Measurements from ENCODE around the gene FEN1. TPM values are rescaled to one million over a fixed set of nuclear protein-coding genes. Genes with fewer than 3 reads are reported as not detected.

The FEN1 gene
- total and polyA plus RNA-seq, 2 of the 13 experiments (the other 11 are each of a cell fraction or from before 2014, with no cell fraction given), result 12.4 to 102 TPM

DNA sequence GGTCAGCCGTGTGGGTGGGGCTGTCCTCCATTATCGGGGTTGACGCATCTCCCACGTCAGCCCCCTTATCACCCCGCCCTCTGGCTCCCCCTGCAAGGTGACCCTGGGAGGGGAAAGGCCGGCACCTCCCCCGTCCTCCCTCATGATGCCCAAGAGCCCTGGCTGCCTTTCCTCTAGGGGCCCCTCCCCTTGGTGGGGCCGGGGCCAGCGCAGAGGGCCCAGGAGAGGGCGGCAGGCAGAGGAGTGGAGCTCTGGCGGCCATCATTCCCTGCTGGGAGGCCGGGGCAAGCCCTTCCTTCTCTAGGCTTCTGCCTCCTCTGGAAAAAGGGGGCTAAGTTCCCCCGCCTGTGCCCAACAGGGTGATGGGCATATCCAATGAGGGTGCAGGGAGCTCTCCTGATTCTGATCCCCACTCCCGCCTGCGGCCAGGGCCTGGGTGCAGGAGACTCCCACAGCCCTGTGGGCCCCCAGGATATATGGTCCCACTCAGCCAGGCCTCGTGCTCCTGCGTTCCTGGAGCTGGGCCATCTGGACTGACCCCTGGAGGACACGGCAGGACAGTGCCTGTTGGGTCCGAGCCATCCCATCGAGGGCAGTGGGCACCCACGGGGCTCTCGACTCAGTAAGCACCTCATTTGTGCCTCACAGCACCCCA lies 28.0 kb upstream of the FEN1 start:
- no peak for ATAC-seq
- Histone ChIP-seq H3K4me3 (replicated peaks in 1 of 3; ENCODE audit: insufficient read depth in 1 of 3, low read depth in 2 of 3, low read length in 3 of 3) (no peak overlapping the region), H3K27ac (ENCODE audit: extremely low read length, insufficient read depth, low read length) (no peak overlapping the region), H3K4me2 (ENCODE audit: low read depth, low read length) (no peak overlapping the region), H3K36me3 (replicated peaks in 1 of 2; ENCODE audit: control insufficient read depth in 1 of 2, insufficient read depth in 2 of 2, low read length in 2 of 2) (no peaks in the 10 kb centered on the region; a peak in 1 of 5 replicates), H3K4me1 (ENCODE audit: insufficient read depth, low read length) (peaks cover 49% of the 10 kb centered on the region), H3K79me2 (ENCODE audit: insufficient read depth, low read length) (peaks cover 7% of the 10 kb centered on the region), H4K20me1 (ENCODE audit: insufficient read depth, low read length) (0 out of 2 replicates have a peak, but pooled peaks cover 2% of the 10 kb centered on the region), H3K9ac (ENCODE audit: insufficient read depth, low read depth, low read length) (no peak overlapping the region), H3K27me3 (ENCODE audit: control insufficient read depth in 1 of 2, insufficient read depth in 2 of 2, low read length in 2 of 2) (no peaks in the 10 kb centered on the region), H2AFZ (ENCODE audit: low read length) (no peak overlapping the region), H3K9me3 (ENCODE audit: low read length) (no peaks in the 10 kb centered on the region)
- POLR2A ChIA-PET, result interaction anchor here (5.5 kb wide), 1 partner anchor 8 kb away, joined by 92 read pairs; no protein-coding TSS in a partner anchor
- BruUV-seq (replicated peaks), result no TSS peak
- intact Hi-C loops (cut with micrococcal nuclease; ENCODE audit: unreplicated experiment) (no loop called here), in situ Hi-C loops (cut with HindIII; ENCODE audit: extremely low pct_ligation_motif_present, low pct_unique_long_range_greater_than_20kb) (no loop called here)
- WGBS (ENCODE audit: low lambda C conversion rate), result 87% methylated on average over 8 of the region's 22 CpGs
- no peak for FAIRE-seq
- DNase-seq (ENCODE audit: low spot score), result no peak
- TF ChIP-seq, protein P1, sequence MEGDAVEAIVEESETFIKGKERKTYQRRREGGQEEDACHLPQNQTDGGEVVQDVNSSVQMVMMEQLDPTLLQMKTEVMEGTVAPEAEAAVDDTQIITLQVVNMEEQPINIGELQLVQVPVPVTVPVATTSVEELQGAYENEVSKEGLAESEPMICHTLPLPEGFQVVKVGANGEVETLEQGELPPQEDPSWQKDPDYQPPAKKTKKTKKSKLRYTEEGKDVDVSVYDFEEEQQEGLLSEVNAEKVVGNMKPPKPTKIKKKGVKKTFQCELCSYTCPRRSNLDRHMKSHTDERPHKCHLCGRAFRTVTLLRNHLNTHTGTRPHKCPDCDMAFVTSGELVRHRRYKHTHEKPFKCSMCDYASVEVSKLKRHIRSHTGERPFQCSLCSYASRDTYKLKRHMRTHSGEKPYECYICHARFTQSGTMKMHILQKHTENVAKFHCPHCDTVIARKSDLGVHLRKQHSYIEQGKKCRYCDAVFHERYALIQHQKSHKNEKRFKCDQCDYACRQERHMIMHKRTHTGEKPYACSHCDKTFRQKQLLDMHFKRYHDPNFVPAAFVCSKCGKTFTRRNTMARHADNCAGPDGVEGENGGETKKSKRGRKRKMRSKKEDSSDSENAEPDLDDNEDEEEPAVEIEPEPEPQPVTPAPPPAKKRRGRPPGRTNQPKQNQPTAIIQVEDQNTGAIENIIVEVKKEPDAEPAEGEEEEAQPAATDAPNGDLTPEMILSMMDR (CRISPR knock-in tag; IDR thresholded peaks at IDR 0.05), result peak; percentile 37; the same call in 1 of the 2 replicates
- TF ChIP-seq STAG1 (CRISPR knock-in tag; IDR thresholded peaks at IDR 0.05), result 0 out of 2 replicates have a peak, but pooled peaks have one; percentile 9
- TF ChIP-seq ZBTB33 (CRISPR knock-in tag; IDR thresholded peaks at IDR 0.05), result 0 out of 2 replicates have a peak, but pooled peaks have one; percentile 25
- TF ChIP-seq ZNF570 (CRISPR knock-in tag; IDR thresholded peaks at IDR 0.05; ENCODE audit: borderline replicate concordance), result no peak
- TF ChIP-seq HNRNPL (IDR thresholded peaks at IDR 0.05; ENCODE audit: low read depth, low read length), result 0 out of 2 replicates have a peak, but pooled peaks have one; percentile 24
- TF ChIP-seq, protein P2, sequence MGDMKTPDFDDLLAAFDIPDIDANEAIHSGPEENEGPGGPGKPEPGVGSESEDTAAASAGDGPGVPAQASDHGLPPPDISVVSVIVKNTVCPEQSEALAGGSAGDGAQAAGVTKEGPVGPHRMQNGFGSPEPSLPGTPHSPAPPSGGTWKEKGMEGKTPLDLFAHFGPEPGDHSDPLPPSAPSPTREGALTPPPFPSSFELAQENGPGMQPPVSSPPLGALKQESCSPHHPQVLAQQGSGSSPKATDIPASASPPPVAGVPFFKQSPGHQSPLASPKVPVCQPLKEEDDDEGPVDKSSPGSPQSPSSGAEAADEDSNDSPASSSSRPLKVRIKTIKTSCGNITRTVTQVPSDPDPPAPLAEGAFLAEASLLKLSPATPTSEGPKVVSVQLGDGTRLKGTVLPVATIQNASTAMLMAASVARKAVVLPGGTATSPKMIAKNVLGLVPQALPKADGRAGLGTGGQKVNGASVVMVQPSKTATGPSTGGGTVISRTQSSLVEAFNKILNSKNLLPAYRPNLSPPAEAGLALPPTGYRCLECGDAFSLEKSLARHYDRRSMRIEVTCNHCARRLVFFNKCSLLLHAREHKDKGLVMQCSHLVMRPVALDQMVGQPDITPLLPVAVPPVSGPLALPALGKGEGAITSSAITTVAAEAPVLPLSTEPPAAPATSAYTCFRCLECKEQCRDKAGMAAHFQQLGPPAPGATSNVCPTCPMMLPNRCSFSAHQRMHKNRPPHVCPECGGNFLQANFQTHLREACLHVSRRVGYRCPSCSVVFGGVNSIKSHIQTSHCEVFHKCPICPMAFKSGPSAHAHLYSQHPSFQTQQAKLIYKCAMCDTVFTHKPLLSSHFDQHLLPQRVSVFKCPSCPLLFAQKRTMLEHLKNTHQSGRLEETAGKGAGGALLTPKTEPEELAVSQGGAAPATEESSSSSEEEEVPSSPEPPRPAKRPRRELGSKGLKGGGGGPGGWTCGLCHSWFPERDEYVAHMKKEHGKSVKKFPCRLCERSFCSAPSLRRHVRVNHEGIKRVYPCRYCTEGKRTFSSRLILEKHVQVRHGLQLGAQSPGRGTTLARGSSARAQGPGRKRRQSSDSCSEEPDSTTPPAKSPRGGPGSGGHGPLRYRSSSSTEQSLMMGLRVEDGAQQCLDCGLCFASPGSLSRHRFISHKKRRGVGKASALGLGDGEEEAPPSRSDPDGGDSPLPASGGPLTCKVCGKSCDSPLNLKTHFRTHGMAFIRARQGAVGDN (CRISPR knock-in tag; IDR thresholded peaks at IDR 0.05), result peak; percentile 16; the same call in 1 of the 2 replicates
- CTCF ChIA-PET (ENCODE audit: low intra/inter-chr PET ratio, low total read pairs), result no interaction called here
